ENCODE measurements around the gene EOGT. TPM values are rescaled to one million over a fixed set of nuclear protein-coding genes. Genes with fewer than 3 reads are reported as not detected.

Gene EOGT
- total and polyA plus RNA-seq, 2 of the 4 experiments (the other 2 are of a cell fraction) = 12.3 to 41.2 TPM

- TF ChIP-seq CHD1 (IDR thresholded peaks at IDR 0.05; ENCODE audit: low read depth, low read length) (no peak), MAFK (IDR thresholded peaks at IDR 0.05; ENCODE audit: low read depth, low read length) (0 out of 2 replicates have a peak, but pooled peaks have one; percentile 16)
Observed at GRCh38 chr3:69051756-69052471, 38.4 kb upstream of the EOGT start, which contains the start of gene TMF1 (continued).

- no peak overlapping the region for H3K9ac ChIP-seq (ENCODE audit: low read depth, low read length)
- no peak overlapping the region for H2BK20ac ChIP-seq (ENCODE audit: low read depth, low read length)
- H4K5ac ChIP-seq (ENCODE audit: low read depth, low read length) = no peak overlapping the region
- no peak overlapping the region; the same call in 1 of the 2 replicates for H3K23ac ChIP-seq (ENCODE audit: low read depth, low read length)
- dilution Hi-C loops (cut with HindIII; ENCODE audit: low sequenced_read_pairs, unreplicated experiment) (no loop called here), in situ Hi-C loops (cut with MboI; ENCODE audit: low sequenced_read_pairs) (no loop called here), intact Hi-C loops (cut with micrococcal nuclease) (no loop called here)
- DNase-seq = no peak
- H2AK5ac ChIP-seq (ENCODE audit: low read depth, low read length) = no peak overlapping the region
- no peaks in the 10 kb centered on the region for H3K4me1 ChIP-seq (ENCODE audit: control insufficient read depth, insufficient read depth, low read length)
- H3K14ac ChIP-seq (replicated peaks; ENCODE audit: low read depth, low read length) = no peak overlapping the region
- no peak overlapping the region for H4K8ac ChIP-seq (ENCODE audit: low read depth in 2 of 2, low read length in 2 of 2)
- no peaks in the 10 kb centered on the region for H3K9me3 ChIP-seq (ENCODE audit: control insufficient read depth, insufficient read depth, low read length)
- H3K9me1 ChIP-seq (ENCODE audit: insufficient read depth, low read length) = no peaks in the 10 kb centered on the region; the same call in 1 of the 2 replicates
- peaks cover 32% of the 10 kb centered on the region; the same call in 1 of the 2 replicates for H4K20me1 ChIP-seq (ENCODE audit: insufficient read depth, low read length)
- TF ChIP-seq RFX5 (IDR thresholded peaks at IDR 0.05; ENCODE audit: low read depth, low read length) (no peak), POLR2A (IDR thresholded peaks at IDR 0.05; ENCODE audit: low read depth, low read length) (no peak), ELK1 (IDR thresholded peaks at IDR 0.05; ENCODE audit: borderline replicate concordance, low read depth, low read length) (no peak), SMC3 (IDR thresholded peaks at IDR 0.05; ENCODE audit: low read depth, low read length) (no peak), BHLHE40 (IDR thresholded peaks at IDR 0.05; ENCODE audit: low read depth, low read length) (no peak), NFE2L2 (IDR thresholded peaks at IDR 0.05; ENCODE audit: low read depth, low read length) (no peak)
- H3K18ac ChIP-seq (ENCODE audit: low read depth, low read length) = no peak overlapping the region
- H3K36me3 ChIP-seq (ENCODE audit: control insufficient read depth, insufficient read depth, low read length) = peaks cover 18% of the 10 kb centered on the region
- peaks cover 10 to 41% of the 10 kb centered on the region in 2 experiments for H3K79me1 ChIP-seq (ENCODE audit: low read depth in 1 of 2, low read length in 2 of 2)
- no peak overlapping the region for H2AFZ ChIP-seq (replicated peaks; ENCODE audit: low read length, poor library complexity)
- ChIA-PET POLR2A (ENCODE audit: unreplicated experiment) (no interaction called here), CTCF (interaction anchor here (1.0 kb wide), 1 partner anchor 24 kb away, joined by 4 read pairs; no protein-coding TSS in a partner anchor)
- H4K91ac ChIP-seq (ENCODE audit: insufficient read depth, low read depth, low read length) = no peak overlapping the region
- H3K4me3 ChIP-seq (ENCODE audit: insufficient read depth, low read depth, low read length) = no peak overlapping the region
- no peak overlapping the region for H3K27ac ChIP-seq (ENCODE audit: insufficient read depth, low read length)
- no peak overlapping the region for H3K4ac ChIP-seq (ENCODE audit: low read depth, low read length)
- no CpG with 5 or more reads among the region's 2 CpGs for WGBS, 2 experiments (ENCODE audit: extremely low coverage in 2 of 2, insufficient read length in 1 of 2)
- BruUV-seq (replicated peaks) = no TSS peak
- H3K27me3 ChIP-seq (ENCODE audit: control insufficient read depth, insufficient read depth, low read length) = no peaks in the 10 kb centered on the region
- H2BK15ac ChIP-seq (ENCODE audit: low read depth, low read length) = no peak overlapping the region
- H3K56ac ChIP-seq (ENCODE audit: extremely low read depth, insufficient read depth, low read length) = no peak overlapping the region
- no peak overlapping the region for H2BK120ac ChIP-seq (ENCODE audit: low read depth, low read length)
- no peak overlapping the region for H2AK9ac ChIP-seq (replicated peaks; ENCODE audit: low read depth, low read length, poor library complexity)
- H2BK5ac ChIP-seq (ENCODE audit: low read depth, low read length, poor library complexity, severe bottlenecking) = no peak overlapping the region
- peak overlapping the region; percentile 11; the same call in 1 of the 2 replicates for H3K4me2 ChIP-seq (ENCODE audit: low read depth, low read length)
- no peak for ATAC-seq (ENCODE audit: low read depth)
Observed at GRCh38 chr3:69048990-69049389, 35.5 kb upstream of the EOGT start.

All from IMR-90 (cell line).